Central memory CD4-positive, alpha-beta T cell (primary cell): ENCODE measurements around the gene PLXNA2.

ENCODE experiments used
- DNase-seq: peaks from one replicate; pipeline ENCODE4 v3.0.0; 2022

Gene PLXNA2

DNA sequence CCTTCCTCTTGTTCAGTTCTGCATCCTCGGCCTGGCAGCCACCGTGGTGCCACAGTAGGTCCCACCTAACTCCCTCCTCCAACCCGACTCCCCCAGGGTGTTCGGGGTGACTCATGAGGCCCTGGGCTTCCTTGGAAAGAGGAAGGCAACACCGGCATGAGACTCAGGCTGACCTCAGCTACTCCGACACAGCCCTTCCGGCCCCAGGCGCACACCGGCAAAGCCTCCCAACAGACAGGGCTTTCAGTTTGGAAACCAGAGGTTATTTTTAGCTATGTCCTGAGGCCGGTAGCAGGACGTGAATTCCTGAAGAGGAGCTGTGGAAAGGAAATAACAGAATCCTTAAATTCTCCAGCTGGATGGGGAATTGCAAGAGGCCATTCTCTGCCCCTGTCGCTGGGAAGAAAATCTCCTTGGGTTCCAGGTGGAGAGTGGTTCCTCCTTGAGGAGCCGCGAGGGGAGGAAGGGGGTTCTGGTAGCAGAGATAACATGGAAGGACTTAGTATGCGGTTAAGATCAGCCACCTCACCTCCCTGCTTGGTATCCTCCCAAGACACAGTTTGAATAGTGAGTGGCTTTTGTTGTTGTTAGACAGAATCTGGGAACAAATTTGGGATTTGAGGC lies 24.4 kb downstream of the PLXNA2 start:
- no peak for DNase-seq

DNA sequence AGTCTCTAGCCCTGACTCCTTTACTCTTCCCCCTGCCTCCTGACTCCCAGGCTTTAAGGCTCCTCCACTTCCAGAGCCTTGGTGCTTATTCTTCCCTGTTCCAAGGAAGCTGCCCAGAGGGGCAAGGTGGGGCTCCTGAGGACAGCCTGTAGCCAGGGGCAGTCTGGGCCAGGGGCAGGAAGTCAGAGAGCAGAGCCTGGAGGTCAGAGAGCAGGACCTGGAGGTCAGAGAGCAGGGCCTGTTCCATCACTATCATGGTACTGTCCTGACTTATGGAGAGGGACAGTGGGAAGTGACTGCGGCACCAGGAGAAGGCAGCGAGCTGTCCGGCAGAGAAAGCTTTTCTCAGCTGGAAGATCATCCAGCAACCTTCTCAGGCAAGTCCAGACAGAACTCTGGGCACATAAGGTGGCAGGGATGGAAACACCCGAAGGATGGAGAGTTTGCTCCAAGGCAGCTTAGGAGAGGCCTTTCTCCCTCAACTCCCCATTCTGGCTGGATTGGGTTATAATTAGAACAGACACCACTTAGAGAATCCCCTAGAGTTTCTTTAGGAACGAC lies 25.0 kb downstream of the PLXNA2 start:
- no peak for DNase-seq

GRCh38 chr1:208218237-208219097 lies 25.7 kb downstream of the PLXNA2 start:
- DNase-seq: no peak

- no peak for DNase-seq
These were observed 26.4 kb downstream of the PLXNA2 start for GRCh38 chr1:208217781-208218180.

GRCh38 chr1:208216806-208217205 lies 27.4 kb downstream of the PLXNA2 start:
- DNase-seq: no peak

DNA sequence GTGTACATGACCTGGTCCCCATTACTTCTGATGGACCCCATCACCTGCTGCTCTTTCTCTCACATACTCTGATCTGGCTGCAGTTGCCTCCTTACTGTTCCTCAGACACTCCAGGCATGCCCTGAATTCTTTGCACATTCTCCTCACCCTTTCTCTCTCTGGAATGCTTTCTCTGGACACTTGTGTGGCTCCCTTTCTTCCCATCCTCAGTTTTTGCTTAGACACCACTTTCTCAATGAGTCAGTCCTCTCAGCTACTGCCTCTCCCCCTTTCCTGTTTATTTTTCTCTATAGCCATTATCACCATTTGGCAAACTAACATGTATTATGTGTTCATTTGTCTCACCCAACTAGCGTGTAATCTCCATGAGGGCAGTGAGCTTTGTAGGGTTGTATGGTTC lies 28.1 kb downstream of the PLXNA2 start:
- no peak for DNase-seq

DNA sequence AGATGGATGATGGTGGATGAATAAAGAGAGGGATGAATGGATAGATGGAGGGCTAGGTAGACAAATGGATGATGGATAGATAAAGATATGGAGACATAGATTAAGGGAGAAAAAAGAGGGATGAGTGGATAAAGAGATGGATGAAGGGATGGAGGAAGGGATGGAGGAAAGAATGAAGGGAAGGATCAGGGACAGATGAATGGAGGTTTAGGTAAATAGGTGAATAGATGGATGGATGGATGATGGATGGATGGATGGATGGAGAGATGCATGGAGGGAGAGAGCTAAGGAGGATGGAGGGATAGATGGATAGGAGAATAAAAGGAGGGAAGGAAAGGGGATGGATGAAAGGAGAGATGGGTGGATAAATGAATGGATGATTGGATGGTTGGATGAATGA lies 28.8 kb downstream of the PLXNA2 start:
- no peak for DNase-seq

- DNase-seq: no peak
These were observed 30.4 kb downstream of the PLXNA2 start for GRCh38 chr1:208213786-208214185.

GRCh38 chr1:208212893-208213292 lies 31.3 kb downstream of the PLXNA2 start:
- no peak for DNase-seq

GRCh38 chr1:208211921-208212843 lies 32.0 kb downstream of the PLXNA2 start:
- no peak for DNase-seq

DNA sequence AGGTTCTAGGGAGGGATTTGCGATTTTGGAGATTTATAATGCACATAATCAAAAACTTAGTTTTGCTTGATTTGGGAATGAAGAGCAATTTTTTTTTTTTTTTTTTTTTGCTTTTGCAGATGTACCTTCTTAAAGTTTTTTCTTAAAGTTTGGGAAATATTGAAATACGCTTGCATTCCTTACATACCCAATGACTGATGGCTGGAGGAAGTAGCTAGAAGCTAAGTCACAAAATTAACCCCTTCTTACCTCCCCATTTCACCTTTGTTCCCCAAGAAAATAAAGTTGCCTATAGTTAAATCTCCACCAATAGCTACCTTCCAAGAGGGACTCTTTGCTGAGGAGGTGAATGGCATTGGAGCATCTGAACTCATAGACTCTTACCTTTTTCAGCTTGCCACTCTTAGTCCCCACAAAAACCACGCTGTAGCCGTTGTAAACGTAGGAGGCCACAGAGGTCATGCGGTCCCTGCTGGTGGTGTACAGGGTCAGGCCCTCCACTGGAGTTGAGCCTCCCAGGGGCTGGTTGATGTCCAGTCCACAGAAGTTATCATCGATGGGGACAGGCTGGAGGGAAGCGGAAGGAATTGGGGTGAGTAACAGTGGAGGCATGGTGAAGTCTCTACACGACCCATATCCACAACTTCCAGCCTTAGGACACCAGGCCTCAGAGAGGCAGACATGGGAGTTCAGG lies 34.1 kb downstream of the PLXNA2 start:
- no peak for DNase-seq

DNA sequence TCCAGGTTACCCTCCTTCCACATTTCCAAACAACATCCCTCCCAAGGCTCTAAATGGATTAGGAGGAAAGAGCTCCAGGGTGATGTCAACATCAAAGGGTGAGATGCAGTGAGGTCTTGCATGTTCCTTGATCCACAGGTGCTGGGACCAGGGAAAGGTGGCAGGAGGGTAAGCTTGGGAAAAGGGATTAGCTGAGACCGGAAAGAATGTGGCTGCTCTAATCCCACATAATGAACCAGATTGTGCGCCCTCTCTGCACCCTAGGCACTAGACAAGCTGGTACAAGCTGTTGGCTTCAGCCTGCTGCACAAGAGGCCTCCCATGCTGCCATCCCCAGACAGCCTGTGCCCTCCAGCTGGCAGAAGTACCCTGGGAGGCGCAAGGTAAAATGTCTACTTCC lies 34.9 kb downstream of the PLXNA2 start:
- DNase-seq: no peak

GRCh38 chr1:208208132-208208487 lies 36.1 kb downstream of the PLXNA2 start:
- no peak for DNase-seq

DNA sequence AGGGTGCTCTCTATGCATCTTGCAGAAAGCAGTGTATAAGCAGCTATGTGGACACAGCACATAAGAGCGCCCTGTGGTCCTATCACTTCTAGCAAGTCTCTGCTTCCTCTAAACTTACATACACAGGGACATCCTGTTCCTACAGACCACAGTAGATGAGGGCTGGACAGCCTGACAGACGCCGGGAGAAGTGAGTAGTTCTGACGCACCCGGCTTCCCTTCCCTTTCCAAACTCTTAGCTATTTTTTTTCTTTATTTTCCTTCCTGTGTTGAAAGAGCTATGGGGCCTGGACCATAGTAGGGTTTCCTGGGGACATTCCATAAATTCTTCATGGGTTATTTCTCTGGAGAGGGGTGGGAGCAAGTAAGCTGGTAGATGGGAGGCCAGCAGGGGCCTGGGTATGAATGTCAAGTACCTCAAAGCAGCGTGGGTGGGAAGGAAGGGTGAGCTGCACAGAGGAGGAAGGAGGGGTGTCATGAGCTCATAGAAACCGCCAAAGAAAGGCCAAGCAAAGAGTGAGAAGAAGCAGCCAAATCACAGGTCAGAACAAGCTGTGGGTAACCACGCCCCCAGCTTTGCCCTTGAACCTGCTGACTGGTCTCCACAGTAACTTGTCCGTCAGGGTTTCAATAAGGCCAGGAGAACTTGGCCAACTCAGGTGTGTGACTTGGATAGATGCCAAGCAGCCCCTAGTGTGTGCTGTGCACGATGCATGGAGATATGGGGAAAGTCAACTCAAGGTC lies 36.6 kb downstream of the PLXNA2 start:
- no peak for DNase-seq

DNA sequence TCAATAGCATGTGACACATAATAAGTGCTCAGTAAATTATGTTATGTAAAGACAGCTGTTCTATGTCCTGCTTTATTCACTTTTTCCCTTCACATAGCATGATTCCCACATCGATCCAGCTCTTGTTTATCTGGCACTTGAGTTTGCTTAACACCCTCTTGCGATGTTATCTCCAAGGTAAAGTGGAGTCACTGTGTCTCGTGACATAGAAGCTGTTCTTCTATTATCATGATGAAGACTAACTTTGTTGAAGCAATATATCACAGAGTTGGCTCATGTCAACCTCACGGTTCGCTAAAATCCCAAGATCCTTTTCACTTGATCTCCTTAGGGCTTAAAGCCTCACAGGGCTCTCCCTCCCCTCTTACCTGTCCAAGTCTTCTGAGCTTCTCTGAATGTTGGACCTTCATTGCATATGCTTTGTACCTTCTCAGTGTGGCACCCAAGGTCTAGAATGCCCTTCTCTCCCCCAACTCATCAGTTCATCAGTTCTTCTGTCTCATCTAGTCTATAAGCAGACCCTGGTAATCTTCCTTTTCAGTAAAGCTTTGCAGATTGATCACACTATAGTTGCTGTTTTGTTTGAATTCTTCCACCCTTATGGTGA lies 38.0 kb downstream of the PLXNA2 start:
- no peak for DNase-seq

GRCh38 chr1:208205216-208206013 lies 38.8 kb downstream of the PLXNA2 start:
- no peak for DNase-seq

DNA sequence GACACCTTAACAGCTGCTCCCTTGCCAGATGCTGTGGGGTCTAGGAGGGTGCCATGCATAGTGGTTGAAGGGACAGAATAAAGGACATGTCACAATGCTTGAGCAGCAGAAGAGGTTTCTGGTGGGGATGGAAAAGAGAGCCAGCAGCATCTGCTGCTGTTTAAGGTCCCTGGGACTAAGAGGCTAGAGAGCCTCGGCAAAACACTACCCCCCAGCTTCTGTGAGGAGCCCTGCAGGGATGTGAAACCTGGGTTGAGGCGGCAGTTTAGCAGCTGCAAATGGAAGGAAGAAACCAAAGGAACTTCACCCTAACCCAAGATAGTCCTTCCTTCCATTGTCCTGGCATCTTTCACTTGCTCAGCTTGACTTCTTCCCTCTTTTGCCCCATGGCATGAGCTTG lies 39.4 kb downstream of the PLXNA2 start:
- DNase-seq: no peak

- no peak for DNase-seq
These were observed 40.2 kb downstream of the PLXNA2 start for GRCh38 chr1:208203848-208204609.

DNA sequence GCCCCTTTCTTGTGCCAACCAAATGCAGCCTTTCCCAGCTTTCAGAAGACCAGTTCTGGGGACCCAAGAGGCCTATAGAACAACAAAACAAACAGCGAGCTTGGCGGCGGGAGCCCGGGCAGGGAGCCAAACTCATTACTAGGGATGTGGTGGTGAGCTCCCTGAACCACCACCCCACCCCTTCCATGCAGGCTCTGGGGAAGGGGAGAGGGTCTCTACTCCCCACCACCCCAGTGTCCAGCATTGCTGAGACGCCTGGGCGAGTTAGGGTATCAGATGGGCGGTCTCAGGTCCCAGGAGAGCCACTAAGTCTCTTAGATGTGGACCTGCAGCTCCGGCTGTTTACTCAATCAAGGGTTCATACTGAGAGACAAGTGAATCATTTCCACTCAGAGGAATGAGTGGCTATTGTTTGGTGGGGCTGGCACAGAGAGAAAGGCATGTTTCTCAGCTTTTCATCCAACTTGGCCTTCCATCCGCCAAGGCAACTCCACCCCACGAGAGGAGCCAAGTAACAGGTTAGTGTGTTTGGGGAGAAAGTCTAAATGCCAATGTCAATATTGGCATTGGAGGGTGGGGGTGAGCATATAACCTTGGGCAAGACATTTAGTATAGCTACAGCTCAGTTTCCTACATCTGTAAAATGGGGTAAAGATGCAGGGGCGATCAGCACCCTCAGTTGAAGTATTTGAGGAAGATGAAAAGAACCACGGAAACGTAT lies 40.9 kb downstream of the PLXNA2 start:
- DNase-seq: no peak
